MV-4-11 (cell line): Measurements from ENCODE around the gene FRMD4A.
A peak's percentile ranks its signal among the peaks of the same experiment; 100 is the strongest.

Experiments
- DNase-seq: peaks from one replicate; lab custom pipeline; 2025; lab: John Stamatoyannopoulos, UW

The FRMD4A gene

DNA sequence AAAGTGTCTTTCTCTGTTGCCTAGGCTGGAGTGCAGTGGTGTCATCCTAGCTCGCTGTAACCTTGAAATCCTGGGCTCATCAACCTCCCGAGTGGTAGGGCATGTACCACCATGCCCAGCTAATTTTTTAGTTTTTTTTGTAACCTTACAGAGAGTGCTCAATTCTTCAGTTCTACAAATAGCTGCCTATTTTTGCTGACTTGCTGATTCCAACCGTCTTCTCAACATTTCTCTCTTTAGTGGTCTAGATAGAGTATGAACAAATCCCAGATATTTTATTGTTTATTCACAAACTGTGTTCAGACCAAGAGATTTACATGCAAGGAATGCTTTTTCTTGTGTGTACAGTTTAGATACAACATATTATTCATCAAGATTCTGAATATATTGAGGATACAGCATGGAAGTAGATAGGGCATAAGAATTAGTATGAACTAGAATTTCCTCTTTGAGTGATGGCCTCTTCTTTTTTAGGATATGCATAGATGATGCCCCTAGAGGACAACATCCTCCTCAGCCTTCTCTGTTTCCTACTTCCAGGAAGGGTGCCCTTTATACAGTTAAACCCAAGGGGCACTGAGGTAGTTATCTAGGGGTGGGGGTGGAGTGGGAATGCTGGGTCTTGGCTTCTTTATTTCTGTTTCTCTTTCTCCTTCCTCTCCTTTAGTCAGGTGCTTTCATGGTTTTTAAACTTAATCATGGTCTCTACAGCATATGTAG is 717.9 kb downstream of the FRMD4A start:
- no peak for DNase-seq

DNA sequence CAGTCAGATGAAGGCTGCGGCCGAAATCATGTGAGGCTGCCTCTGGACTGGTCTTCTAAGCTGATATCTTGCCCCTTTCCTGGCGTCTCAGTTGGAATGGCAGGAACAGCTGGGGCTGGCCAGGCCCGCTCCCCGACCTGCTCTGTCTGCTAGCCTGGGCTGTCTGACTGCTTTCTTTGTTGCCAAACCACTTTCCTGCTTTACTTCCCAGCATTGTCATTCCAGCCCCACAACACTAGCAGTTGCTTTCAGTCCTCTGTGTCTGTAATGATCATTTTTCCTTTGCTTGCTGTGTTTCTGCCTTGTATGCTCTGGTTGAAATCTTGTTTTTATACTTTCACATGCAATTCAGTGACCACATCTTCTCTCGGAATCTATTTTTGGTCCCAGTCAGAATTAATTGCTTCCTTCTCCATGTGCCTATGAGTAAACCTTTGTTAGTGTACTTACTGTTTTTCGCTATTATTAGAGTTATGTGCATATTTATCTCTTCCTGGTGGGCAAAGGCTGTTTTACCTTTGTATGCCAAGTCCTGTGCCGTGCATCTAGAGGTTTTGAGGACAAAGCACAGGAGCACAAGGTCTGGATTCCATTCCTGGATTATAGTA is 722.4 kb downstream of the FRMD4A start:
- DNase-seq, result peak; percentile 53

DNA sequence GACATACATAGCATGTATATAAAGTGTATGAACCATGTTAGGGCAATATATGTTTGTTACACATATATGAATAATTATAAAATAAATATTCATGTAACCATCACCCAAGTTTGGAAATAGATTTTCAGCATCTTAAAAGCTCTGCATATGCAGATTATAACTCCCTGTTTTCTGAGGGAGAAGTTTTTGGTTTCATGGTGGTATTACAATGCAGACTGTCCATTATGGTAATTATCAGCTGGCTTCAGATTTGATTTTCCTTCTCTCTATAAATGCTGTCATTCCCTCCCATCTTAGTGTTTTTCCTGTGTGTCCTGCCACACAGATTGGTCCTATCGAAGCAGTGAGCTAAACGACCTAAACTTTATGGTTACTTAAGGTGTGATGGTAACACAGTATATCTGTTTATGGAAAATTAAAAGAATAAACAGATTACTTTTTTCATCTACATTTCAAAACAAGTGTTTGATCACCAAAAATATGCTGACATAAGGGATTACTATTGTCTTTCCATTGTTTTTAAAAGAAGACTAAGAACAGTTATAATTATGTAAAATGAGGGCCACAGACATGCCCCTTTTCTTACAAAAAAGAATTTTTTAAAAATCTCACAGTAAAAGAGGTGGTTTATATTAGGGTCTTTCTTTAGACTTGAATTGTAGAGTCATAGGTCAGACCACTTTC is 726.2 kb downstream of the FRMD4A start:
- no peak for DNase-seq

DNA sequence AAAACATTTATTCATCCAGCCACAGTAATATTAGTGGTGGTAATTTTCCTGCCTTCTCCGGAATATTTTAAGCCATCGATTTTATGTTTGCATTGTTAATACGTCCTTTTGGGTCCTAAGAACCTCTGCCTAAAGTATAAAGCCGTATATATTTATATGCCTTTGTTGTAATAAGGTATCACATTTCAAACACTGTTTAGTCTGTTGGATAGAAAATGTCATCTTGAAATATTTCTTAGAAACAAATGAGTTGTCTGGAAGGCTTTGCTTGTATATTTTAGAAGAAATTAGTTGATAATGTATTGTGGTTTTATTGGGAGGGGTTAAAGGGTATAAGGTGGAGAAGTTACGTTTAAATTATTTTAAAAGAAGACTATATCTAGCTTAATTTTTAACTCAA is 732.8 kb downstream of the FRMD4A start:
- DNase-seq, result no peak

DNA sequence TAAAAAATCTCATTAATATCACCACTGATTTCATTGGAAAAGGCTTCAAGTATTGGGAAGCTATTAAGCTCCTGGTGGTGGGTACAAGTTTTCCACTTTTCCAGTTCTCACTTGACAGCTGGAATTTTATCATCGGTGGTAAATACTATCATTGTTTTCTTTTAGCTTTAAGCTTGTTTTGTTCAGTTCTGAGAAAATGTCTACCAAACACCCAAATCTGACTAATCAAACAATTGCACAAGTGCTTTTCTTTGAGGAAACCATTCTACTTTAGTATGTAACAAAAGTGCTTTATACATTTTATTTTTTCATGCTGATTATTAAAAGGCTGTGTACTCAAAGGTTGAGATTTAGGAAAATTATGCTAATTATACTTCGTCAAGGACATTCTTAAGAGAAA is 736.1 kb downstream of the FRMD4A start:
- no peak for DNase-seq
